ENCODE results near the gene SUV39H1. TPM values are rescaled to one million over a fixed set of nuclear protein-coding genes. Genes with fewer than 3 reads are reported as not detected.

SUV39H1 gene
- total RNA-seq, 1 donor from 2014 or later = 4.6 TPM

- peak; percentile 83 for DNase-seq (ENCODE audit: low spot score)
Measured at GRCh38 chrX:48714573-48714972, 18.0 kb downstream of the SUV39H1 start.

- DNase-seq (ENCODE audit: low spot score) = peak; percentile 50
Measured at GRCh38 chrX:48715072-48715471, 18.5 kb downstream of the SUV39H1 start.

GRCh38 chrX:48715876-48716502 is 19.5 kb downstream of the SUV39H1 start:
- DNase-seq (ENCODE audit: low spot score) = no peak

- no peak for DNase-seq (ENCODE audit: low spot score)
Measured at GRCh38 chrX:48719958-48720357, 23.4 kb downstream of the SUV39H1 start.

- no peak for DNase-seq (ENCODE audit: low spot score)
Measured at GRCh38 chrX:48720577-48721250, 24.2 kb downstream of the SUV39H1 start.

GRCh38 chrX:48721916-48722315 is 25.4 kb downstream of the SUV39H1 start:
- no peak for DNase-seq (ENCODE audit: low spot score)

GRCh38 chrX:48726596-48726995 is 30.1 kb downstream of the SUV39H1 start:
- no peak for DNase-seq (ENCODE audit: low spot score)

GRCh38 chrX:48728653-48729052 is 32.1 kb downstream of the SUV39H1 start:
- no peak for DNase-seq (ENCODE audit: low spot score)

- no peak for DNase-seq (ENCODE audit: low spot score)
Measured at GRCh38 chrX:48736303-48736702, 39.8 kb downstream of the SUV39H1 start.

GRCh38 chrX:48736878-48737212 is 40.3 kb downstream of the SUV39H1 start:
- DNase-seq (ENCODE audit: low spot score) = no peak

- peak; percentile 98 for DNase-seq (ENCODE audit: low spot score)
Measured at GRCh38 chrX:48737213-48737938, 40.8 kb downstream of the SUV39H1 start.

- no peak for DNase-seq (ENCODE audit: low spot score)
Measured at GRCh38 chrX:48737940-48738339, 41.4 kb downstream of the SUV39H1 start.

GRCh38 chrX:48741834-48742233 is 45.3 kb downstream of the SUV39H1 start:
- DNase-seq (ENCODE audit: low spot score) = no peak

GRCh38 chrX:48745222-48745621 is 48.7 kb downstream of the SUV39H1 start:
- no peak for DNase-seq (ENCODE audit: low spot score)

- DNase-seq (ENCODE audit: low spot score) = no peak
Measured at GRCh38 chrX:48747415-48748016, 51.0 kb downstream of the SUV39H1 start.

- DNase-seq (ENCODE audit: low spot score) = no peak
Measured at GRCh38 chrX:48749182-48749581, 52.6 kb downstream of the SUV39H1 start.

- DNase-seq (ENCODE audit: low spot score) = no peak
Measured at GRCh38 chrX:48751343-48751742, 54.8 kb downstream of the SUV39H1 start.

GRCh38 chrX:48752498-48752897 is 56.0 kb downstream of the SUV39H1 start:
- DNase-seq (ENCODE audit: low spot score) = no peak

- DNase-seq (ENCODE audit: low spot score) = no peak
Measured at GRCh38 chrX:48753708-48754228, 57.2 kb downstream of the SUV39H1 start.

- DNase-seq (ENCODE audit: low spot score) = no peak
Measured at GRCh38 chrX:48754238-48754637, 57.7 kb downstream of the SUV39H1 start.
